KOPT-K1 (cell line): ENCODE measurements around the gene NANOS3.

Source experiments
- H3K27ac ChIP-seq: fragments of 200-600 bp; sonication (generic); 2 replicates; pipeline ENCODE4 v1.5.1; 2016; ENCODE audit warnings: antibody characterized with exemption, mild to moderate bottlenecking, low read depth, low read length; ENCODE audit not compliant: poor library complexity, severe bottlenecking
- H3K36me3 ChIP-seq: fragments of 200-600 bp; sonication (generic); 2 replicates; pipeline ENCODE4 v1.5.1; 2017; ENCODE audit warnings: antibody characterized with exemption, mild to moderate bottlenecking, low read length, moderate library complexity; ENCODE audit not compliant: insufficient read depth
- H3K9me3 ChIP-seq: fragments of 200-600 bp; sonication (generic); 2 replicates; pipeline ENCODE4 v1.5.1; 2017; ENCODE audit warnings: antibody characterized with exemption, low read length, mild to moderate bottlenecking; ENCODE audit not compliant: insufficient read depth, poor library complexity, severe bottlenecking

Gene NANOS3

GRCh38 chr19:13869281-13869680 lies 7.7 kb upstream of the NANOS3 start:
- H3K27ac ChIP-seq, result no peak overlapping the region
- no peaks in the 10 kb centered on the region for H3K9me3 ChIP-seq
- no peaks in the 10 kb centered on the region for H3K36me3 ChIP-seq

- Histone ChIP-seq H3K36me3 (no peaks in the 10 kb centered on the region), H3K27ac (no peak overlapping the region), H3K9me3 (no peaks in the 10 kb centered on the region)
Observed at GRCh38 chr19:13870873-13871272, 6.1 kb upstream of the NANOS3 start.

GRCh38 chr19:13872339-13872694 lies 4.6 kb upstream of the NANOS3 start:
- H3K27ac ChIP-seq, result no peak overlapping the region
- H3K36me3 ChIP-seq, result no peaks in the 10 kb centered on the region
- H3K9me3 ChIP-seq, result no peaks in the 10 kb centered on the region

GRCh38 chr19:13872695-13873389 lies 4.1 kb upstream of the NANOS3 start:
- no peaks in the 10 kb centered on the region for H3K36me3 ChIP-seq
- H3K27ac ChIP-seq, result no peak overlapping the region

GRCh38 chr19:13873834-13874515 lies 3.0 kb upstream of the NANOS3 start:
- Histone ChIP-seq H3K9me3 (no peaks in the 10 kb centered on the region), H3K36me3 (no peaks in the 10 kb centered on the region), H3K27ac (no peak overlapping the region)

More at GRCh38 chr19:13872695-13873389, 4.1 kb upstream of the NANOS3 start:
- no peaks in the 10 kb centered on the region for H3K9me3 ChIP-seq

GRCh38 chr19:13875824-13876223 lies 1.1 kb upstream of the NANOS3 start:
- Histone ChIP-seq H3K27ac (no peak overlapping the region), H3K36me3 (no peaks in the 10 kb centered on the region), H3K9me3 (no peaks in the 10 kb centered on the region)

GRCh38 chr19:13877303-13877702 lies 369 bp downstream of the NANOS3 start:
- Histone ChIP-seq H3K27ac (no peak overlapping the region), H3K36me3 (no peaks in the 10 kb centered on the region), H3K9me3 (no peaks in the 10 kb centered on the region)

GRCh38 chr19:13880059-13881043 lies 3.4 kb downstream of the NANOS3 start:
- peak overlapping the region; percentile 49 for H3K27ac ChIP-seq
- H3K9me3 ChIP-seq, result no peaks in the 10 kb centered on the region
- no peaks in the 10 kb centered on the region for H3K36me3 ChIP-seq

GRCh38 chr19:13881251-13881691 lies 4.3 kb downstream of the NANOS3 start:
- H3K27ac ChIP-seq, result peak overlapping the region; percentile 49
- no peaks in the 10 kb centered on the region for H3K9me3 ChIP-seq

GRCh38 chr19:13881692-13882418 lies 4.9 kb downstream of the NANOS3 start:
- H3K36me3 ChIP-seq, result no peaks in the 10 kb centered on the region
- H3K9me3 ChIP-seq, result no peaks in the 10 kb centered on the region
- H3K27ac ChIP-seq, result peak overlapping the region; percentile 49

More at GRCh38 chr19:13881251-13881691, 4.3 kb downstream of the NANOS3 start:
- no peaks in the 10 kb centered on the region for H3K36me3 ChIP-seq

- H3K36me3 ChIP-seq, result no peaks in the 10 kb centered on the region
- H3K27ac ChIP-seq, result peak overlapping the region; percentile 49
- H3K9me3 ChIP-seq, result no peaks in the 10 kb centered on the region
Observed at GRCh38 chr19:13882419-13882795, 5.5 kb downstream of the NANOS3 start.

- Histone ChIP-seq H3K36me3 (no peaks in the 10 kb centered on the region), H3K27ac (peak overlapping the region; percentile 49), H3K9me3 (no peaks in the 10 kb centered on the region)
Observed at GRCh38 chr19:13882836-13883235, 5.9 kb downstream of the NANOS3 start.

GRCh38 chr19:13883516-13884064 lies 6.7 kb downstream of the NANOS3 start:
- H3K27ac ChIP-seq, result peak overlapping the region; percentile 49
- H3K36me3 ChIP-seq, result no peaks in the 10 kb centered on the region
- H3K9me3 ChIP-seq, result no peaks in the 10 kb centered on the region
